ENCODE data around the gene MYO3B.

Gene MYO3B

GRCh38 chr2:170248574-170249393, 70.8 kb downstream of the MYO3B start:
- DNase-seq (ENCODE audit: extremely low spot score) = no peak
- TF ChIP-seq CTCF (IDR thresholded peaks at IDR 0.05; ENCODE audit: control extremely low read depth, extremely low read depth, low read depth, missing control alignments) = no peak
- ChIA-PET CTCF (interaction anchor here (0.9 to 1.6 kb wide), 4 partner anchors 13 to 113 kb away, joined by 3 to 4 read pairs (median 3); no protein-coding TSS in a partner anchor), POLR2A (no interaction called here)

GRCh38 chr2:170249761-170250160, 71.8 kb downstream of the MYO3B start:
- CTCF ChIA-PET = interaction anchor here (0.8 to 1.6 kb wide), 2 partner anchors 10 to 17 kb away, joined by 3 read pairs; no protein-coding TSS in a partner anchor
- no peak for TF ChIP-seq CTCF (IDR thresholded peaks at IDR 0.05; ENCODE audit: control extremely low read depth, extremely low read depth, low read depth, missing control alignments)
- POLR2A ChIA-PET = no interaction called here
- no peak for DNase-seq (ENCODE audit: extremely low spot score)

GRCh38 chr2:170250584-170250983, 72.6 kb downstream of the MYO3B start:
- no peak for TF ChIP-seq CTCF (IDR thresholded peaks at IDR 0.05; ENCODE audit: control extremely low read depth, extremely low read depth, low read depth, missing control alignments)
- no peak for DNase-seq (ENCODE audit: extremely low spot score)
- POLR2A ChIA-PET = no interaction called here
- CTCF ChIA-PET = no interaction called here

- ChIA-PET POLR2A (no interaction called here), CTCF (interaction anchor here (1.3 to 2.0 kb wide), 2 partner anchors 17 to 50 kb away, joined by 3 to 7 read pairs; no protein-coding TSS in a partner anchor)
These were observed 74.5 kb downstream of the MYO3B start for GRCh38 chr2:170252414-170252813.

GRCh38 chr2:170253721-170254230, 75.8 kb downstream of the MYO3B start:
- DNase-seq (ENCODE audit: extremely low spot score) = no peak
- CTCF ChIA-PET = interaction anchor here (1.3 to 2.0 kb wide), 2 partner anchors 18 to 49 kb away, joined by 3 to 7 read pairs; no protein-coding TSS in a partner anchor
- POLR2A ChIA-PET = no interaction called here
- TF ChIP-seq CTCF (IDR thresholded peaks at IDR 0.05; ENCODE audit: control extremely low read depth, extremely low read depth, low read depth, missing control alignments) = no peak

More at GRCh38 chr2:170252414-170252813, 74.5 kb downstream of the MYO3B start:
- no peak for TF ChIP-seq CTCF (IDR thresholded peaks at IDR 0.05; ENCODE audit: control extremely low read depth, extremely low read depth, low read depth, missing control alignments)
- no peak for DNase-seq (ENCODE audit: extremely low spot score)

- no peak for TF ChIP-seq CTCF (IDR thresholded peaks at IDR 0.05; ENCODE audit: control extremely low read depth, extremely low read depth, low read depth, missing control alignments)
- ChIA-PET POLR2A (no interaction called here), CTCF (no interaction called here)
- DNase-seq (ENCODE audit: extremely low spot score) = no peak
These were observed 76.4 kb downstream of the MYO3B start for GRCh38 chr2:170254293-170254732.
